CD8-positive, alpha-beta memory T cell (primary cell): ENCODE measurements around the gene TUBD1. TPM values are rescaled to one million over a fixed set of nuclear protein-coding genes. Genes with fewer than 3 reads are reported as not detected.
"Not testable (repeated sequence)": the region's sequence is repeated elsewhere in the genome, so short reads cannot be mapped to it uniquely, and the experiment has no call there.

Experiments used
- CTCF ChIA-PET: fragments of 350-600 bp; sonication (Branson Sonifier 250); formaldehyde crosslinking; loops from one replicate; lab custom pipeline; 2021; ENCODE audit warnings: antibody characterized with exemption; lab: Charles Lee
- POLR2A ChIA-PET: fragments of 350-600 bp; sonication (Branson Sonifier 250); formaldehyde crosslinking; loops from one replicate; lab custom pipeline; 2021; ENCODE audit warnings: antibody characterized with exemption; lab: Charles Lee
- DNase-seq, 5 donors: peaks; one replicate each; pipeline versions ENCODE4 v3.0.0 to v3.0.0-alpha.2; 2020 to 2022; ENCODE audit warnings: mixed read lengths in 1 of 5
- H3K27ac ChIP-seq: one replicate; pipeline ENCODE4 v1.7.0; 2013; ENCODE audit warnings: low read depth, mild to moderate bottlenecking, low read length, moderate library complexity
- H3K27me3 ChIP-seq: 2 replicates; pipeline ENCODE4 v1.7.0; 2013; ENCODE audit warnings: low read length, mild to moderate bottlenecking; ENCODE audit not compliant: insufficient read depth, poor library complexity, severe bottlenecking
- H3K36me3 ChIP-seq: 2 replicates; pipeline ENCODE4 v1.7.0; 2013; ENCODE audit warnings: mild to moderate bottlenecking, low read length, moderate library complexity; ENCODE audit not compliant: insufficient read depth
- H3K4me1 ChIP-seq: 2 replicates; pipeline ENCODE4 v1.7.0; 2013; ENCODE audit warnings: mild to moderate bottlenecking, low read length, moderate library complexity; ENCODE audit not compliant: insufficient read depth
- H3K4me3 ChIP-seq: 2 replicates; pipeline ENCODE4 v1.7.0; 2013; ENCODE audit warnings: mild to moderate bottlenecking, low read length
- H3K9me3 ChIP-seq: 2 replicates; pipeline ENCODE4 v1.7.0; 2013; ENCODE audit warnings: mild to moderate bottlenecking, low read length
- H3K27ac Mint-ChIP-seq, 8 donors: one replicate each; pipeline ENCODE4 v1.8.0; 2020 to 2021; ENCODE audit warnings: mixed read lengths in 8 of 8, mild to moderate bottlenecking in 6 of 8, inconsistent platforms in 3 of 8, moderate library complexity in 3 of 8
- H3K27me3 Mint-ChIP-seq, 2 donors: one replicate each; pipeline ENCODE4 v1.8.0; 2020 to 2021; ENCODE audit warnings: mixed read lengths in 2 of 2, mild to moderate bottlenecking in 1 of 2, moderate library complexity in 1 of 2
- H3K36me3 Mint-ChIP-seq, 3 donors: one replicate each; pipeline ENCODE4 v1.8.0; 2020 to 2021; ENCODE audit warnings: mixed read lengths in 3 of 3, inconsistent platforms in 1 of 3, mild to moderate bottlenecking in 1 of 3
- H3K4me1 Mint-ChIP-seq, 3 donors: one replicate each; pipeline ENCODE4 v1.8.0; 2020 to 2021; ENCODE audit warnings: mixed read lengths in 3 of 3, inconsistent platforms in 1 of 3, mild to moderate bottlenecking in 1 of 3
- H3K4me3 Mint-ChIP-seq, 7 donors: one replicate each; pipeline ENCODE4 v1.8.0; 2020 to 2021; ENCODE audit warnings: mixed read lengths in 7 of 7, mild to moderate bottlenecking in 6 of 7, moderate library complexity in 4 of 7, inconsistent platforms in 2 of 7
- H3K9me3 Mint-ChIP-seq, 5 donors: one replicate each; pipeline ENCODE4 v1.8.0; 2020 to 2022; ENCODE audit warnings: mixed read lengths in 5 of 5, mild to moderate bottlenecking in 3 of 5, moderate library complexity in 2 of 5, inconsistent platforms in 1 of 5
- polyA plus RNA-seq: library from polyadenylated mRNA; unstranded; fragments of 300-500 nt; fragmentation: Illumina TruSeq; gene quantifications from one replicate; pipeline ENCODE4 v1.2.3, GENCODE V29; 2021
- total RNA-seq, 2 experiments: library from RNA; stranded (reverse); gene quantifications; one replicate each; pipeline ENCODE4 v1.2.3, GENCODE V29; 2021

TUBD1 gene
- total and polyA plus RNA-seq, 3 experiments from 2014 or later: 9.5 to 17.3 (median 11.9) TPM

DNA sequence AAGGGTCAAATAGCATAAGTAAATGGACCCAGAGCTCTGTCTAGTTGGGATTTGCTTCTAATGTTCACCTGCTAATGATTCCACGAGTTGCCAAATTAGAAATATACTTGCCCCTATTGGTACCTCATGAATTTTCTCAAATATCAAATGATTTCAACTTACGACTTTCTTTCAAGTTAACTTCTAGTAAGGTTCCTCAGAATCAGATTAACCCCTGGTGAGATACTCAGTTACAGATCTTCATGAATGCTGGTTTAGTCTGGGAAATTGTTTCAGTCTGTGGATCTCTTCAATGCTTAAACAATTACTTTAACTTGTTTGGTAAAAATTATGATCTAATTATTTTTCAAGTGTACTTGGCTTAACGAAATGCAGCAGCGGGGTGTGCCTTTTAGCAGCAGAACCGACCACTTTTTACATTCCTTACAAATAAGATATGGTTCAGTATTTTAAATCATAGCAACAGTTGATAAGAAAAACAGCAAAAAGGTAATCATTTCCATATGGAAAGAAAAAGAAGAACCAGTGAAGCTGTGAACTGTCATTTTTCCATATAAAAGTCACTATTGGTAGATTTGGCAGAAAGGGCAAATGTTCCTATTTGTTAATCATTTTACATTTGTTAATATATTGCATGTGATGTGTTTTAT lies 34.5 kb downstream of the TUBD1 start:
- H3K27me3 Mint-ChIP-seq: no peaks in the 10 kb centered on the region

DNA sequence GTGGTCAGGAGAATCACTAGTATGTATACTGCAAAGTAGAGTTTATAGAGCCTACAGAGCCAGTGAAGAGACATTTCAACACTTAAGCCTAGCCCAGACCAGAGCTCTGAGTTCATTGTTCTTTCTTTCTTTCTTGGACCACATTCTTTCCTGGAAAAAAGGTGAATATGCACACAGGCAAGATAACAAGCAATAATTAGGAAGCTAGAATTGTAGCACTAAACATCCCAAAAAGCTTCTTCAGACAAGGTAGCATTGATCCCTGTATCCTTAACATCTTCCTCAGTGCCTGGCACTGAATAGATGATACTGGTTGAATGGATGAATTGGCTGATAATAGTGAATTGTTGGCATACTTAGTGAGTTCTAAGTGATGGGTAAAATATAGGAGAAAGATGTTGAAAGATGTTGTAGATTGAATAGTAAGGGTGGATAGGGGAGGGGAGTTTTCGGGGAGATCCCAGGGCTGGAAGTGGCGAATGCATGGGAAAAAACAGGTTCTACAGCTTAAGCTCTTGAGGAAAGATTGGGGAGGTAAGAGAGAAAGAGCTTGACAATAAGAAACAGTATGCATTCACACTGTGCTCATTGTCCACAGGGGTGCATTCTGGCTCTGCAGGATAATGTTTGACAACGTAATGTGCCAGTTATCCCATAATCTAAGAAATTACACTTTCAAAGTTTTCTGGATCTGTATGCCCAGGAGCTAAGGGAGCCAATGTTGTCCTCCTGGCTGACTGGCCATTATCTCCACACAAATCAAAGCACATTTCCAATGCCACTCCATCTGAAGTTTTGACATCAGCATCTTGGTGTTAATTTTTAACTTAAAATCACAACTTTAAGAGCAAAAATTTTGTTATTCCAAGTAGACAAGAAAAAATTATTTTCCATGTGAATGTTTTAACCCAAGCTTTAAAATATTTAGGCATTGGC lies 35.6 kb downstream of the TUBD1 start:
- peaks cover 7 to 14% (median 12%) of the 10 kb centered on the region in 3 donors for H3K4me1 Mint-ChIP-seq
- Histone ChIP-seq H3K27ac (no peak overlapping the region), H3K9me3 (no peaks in the 10 kb centered on the region), H3K36me3 (no peaks in the 10 kb centered on the region), H3K27me3 (no peaks in the 10 kb centered on the region), H3K4me3 (no peak overlapping the region), H3K4me1 (peaks cover 13% of the 10 kb centered on the region)
- ChIA-PET CTCF (interaction anchor here (1.2 to 1.9 kb wide), 3 partner anchors 10 to 71 kb away, joined by 3 to 10 read pairs (median 4); no protein-coding TSS in a partner anchor), POLR2A (no interaction called here)
- H3K4me3 Mint-ChIP-seq: no peak overlapping the region
- H3K9me3 Mint-ChIP-seq: no peaks in the 10 kb centered on the region
- no peak for DNase-seq
- no peaks in the 10 kb centered on the region for H3K27me3 Mint-ChIP-seq
- peaks cover 0 to 23% (median 2%) of the 10 kb centered on the region in 3 donors for H3K36me3 Mint-ChIP-seq
- H3K27ac Mint-ChIP-seq: peak overlapping the region in 2 of 8 donors; percentile 52 to 56

More for the DNA sequence above, 34.5 kb downstream of the TUBD1 start:
- H3K27me3 ChIP-seq: no peaks in the 10 kb centered on the region
- peaks cover 5% of the 10 kb centered on the region for H3K36me3 ChIP-seq
- no peak overlapping the region for H3K27ac Mint-ChIP-seq
- H3K36me3 Mint-ChIP-seq: peaks cover 0 to 30% (median 2%) of the 10 kb centered on the region in 3 donors
- no peak overlapping the region for H3K4me3 Mint-ChIP-seq
- POLR2A ChIA-PET: interaction anchor here (1.5 kb wide), 1 partner anchor 151 kb away, joined by 3 read pairs; the partner anchor contains the start of genes PTRH2 and VMP1
- no peak overlapping the region for H3K27ac ChIP-seq
- H3K9me3 ChIP-seq: no peaks in the 10 kb centered on the region
- no peak overlapping the region for H3K4me3 ChIP-seq
- H3K9me3 Mint-ChIP-seq: no peaks in the 10 kb centered on the region
- peaks cover 4 to 9% (median 8%) of the 10 kb centered on the region in 3 donors for H3K4me1 Mint-ChIP-seq
- CTCF ChIA-PET: interaction anchor here (0.9 to 1.9 kb wide), 7 partner anchors 11 to 111 kb away, joined by 3 to 10 read pairs (median 4); no protein-coding TSS in a partner anchor
- no peak for DNase-seq
- peaks cover 4% of the 10 kb centered on the region for H3K4me1 ChIP-seq

DNA sequence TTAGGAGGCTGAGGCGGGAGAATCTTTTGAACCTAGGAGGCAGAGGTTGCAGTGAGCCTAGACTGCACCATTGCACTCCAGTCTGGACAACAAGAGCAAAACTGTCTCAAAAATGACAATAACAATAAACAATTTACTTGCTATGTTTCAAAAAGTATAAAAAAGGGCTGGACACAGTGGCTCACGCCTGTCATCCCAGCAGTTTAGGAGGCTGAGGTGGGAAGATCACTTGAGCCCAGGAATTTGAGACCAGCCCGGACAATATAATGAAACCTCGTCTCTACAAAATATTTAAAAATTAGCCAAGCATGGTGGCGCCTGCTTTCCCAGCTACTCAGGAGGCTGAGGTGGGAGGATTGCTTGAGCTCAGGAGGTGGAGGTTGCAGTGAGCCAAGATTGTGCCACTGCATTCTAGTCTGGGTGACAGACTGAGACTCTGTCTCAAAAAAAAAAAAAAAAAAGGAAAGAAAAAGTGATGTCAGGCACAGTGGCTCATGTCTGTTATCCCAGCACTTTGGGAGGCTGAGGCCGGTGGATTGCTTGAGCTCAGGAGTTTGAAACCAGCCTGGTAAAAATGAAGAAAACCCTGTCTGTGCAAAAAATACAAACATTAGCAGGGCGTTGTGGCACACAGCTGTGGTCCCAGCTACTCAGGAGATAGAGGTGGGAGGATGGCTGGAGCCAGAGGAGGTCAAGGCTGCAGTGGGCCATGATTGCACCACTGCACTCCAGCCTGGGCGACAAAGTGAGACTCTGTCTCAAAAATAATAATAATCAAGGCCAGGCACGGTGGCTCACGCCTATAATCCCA lies 38.6 kb downstream of the TUBD1 start:
- not testable (repeated sequence) for H3K4me3 Mint-ChIP-seq

DNA sequence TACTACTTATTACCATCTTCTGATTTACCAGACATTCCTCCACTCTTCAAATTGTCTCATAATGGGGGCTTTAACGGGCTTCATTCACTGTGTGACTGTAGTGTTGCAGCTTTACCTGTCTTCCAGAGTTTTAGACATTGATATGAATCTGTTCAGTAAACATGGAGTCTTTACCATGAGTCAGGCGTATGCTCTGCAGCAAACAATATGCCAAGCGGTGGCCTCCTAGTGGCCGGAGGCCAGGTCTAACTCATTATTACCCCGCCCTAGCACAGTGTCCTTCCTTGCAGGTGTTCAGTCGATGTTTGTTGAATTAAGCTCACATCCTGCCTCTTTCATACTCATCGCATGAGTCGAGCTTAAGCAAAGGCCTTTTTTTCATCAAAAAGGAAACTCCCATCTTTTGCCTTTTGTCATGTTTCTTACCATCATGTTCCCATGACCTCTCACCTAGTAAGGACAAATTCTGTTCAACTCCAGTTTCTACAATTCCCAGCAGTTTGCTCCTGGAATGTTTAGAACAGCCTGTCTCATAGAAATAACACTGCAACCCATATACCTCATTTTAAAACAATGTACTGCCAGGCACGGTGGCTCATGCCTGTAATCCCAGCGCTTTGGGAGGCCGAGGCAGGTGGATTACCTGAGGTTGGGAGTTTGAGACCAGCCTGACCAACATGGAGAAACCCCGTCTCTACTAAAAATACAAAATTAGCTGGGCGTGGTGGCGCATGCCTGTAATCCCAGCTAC lies 39.4 kb downstream of the TUBD1 start:
- H3K27me3 Mint-ChIP-seq: peaks cover 0 to 1% of the 10 kb centered on the region in 2 donors
- no peaks in the 10 kb centered on the region for H3K36me3 ChIP-seq
- peaks cover 0 to 3% (median 0%) of the 10 kb centered on the region in 3 donors for H3K36me3 Mint-ChIP-seq
- H3K27ac Mint-ChIP-seq: peak overlapping the region in 2 of 8 donors; percentile 45 to 55
- peaks cover 15 to 22% (median 19%) of the 10 kb centered on the region in 3 donors for H3K4me1 Mint-ChIP-seq
- H3K9me3 ChIP-seq: no peaks in the 10 kb centered on the region
- H3K4me1 ChIP-seq: peaks cover 27% of the 10 kb centered on the region
- H3K27ac ChIP-seq: no peak overlapping the region
- CTCF ChIA-PET: interaction anchor here (0.6 to 2.1 kb wide), 6 partner anchors 13 to 106 kb away, joined by 3 to 8 read pairs (median 4); no protein-coding TSS in a partner anchor
- no peaks in the 10 kb centered on the region for H3K27me3 ChIP-seq
- H3K4me3 Mint-ChIP-seq: no peak overlapping the region
- H3K4me3 ChIP-seq: no peak overlapping the region
- H3K9me3 Mint-ChIP-seq: no peaks in the 10 kb centered on the region
- DNase-seq: peak in 1 of 5 donors; percentile 58
- POLR2A ChIA-PET: interaction anchor here (1.1 kb wide), 1 partner anchor 40 kb away, joined by 3 read pairs; the partner anchor contains the start of genes RPS6KB1 and TUBD1

More for the DNA sequence above, 38.6 kb downstream of the TUBD1 start:
- not testable (repeated sequence) for H3K36me3 Mint-ChIP-seq, H3K27ac ChIP-seq, H3K36me3 ChIP-seq, H3K4me3 ChIP-seq, H3K27me3 ChIP-seq, H3K9me3 Mint-ChIP-seq, DNase-seq, H3K27me3 Mint-ChIP-seq, H3K9me3 ChIP-seq
- H3K4me1 ChIP-seq: peaks cover 21% of the 10 kb centered on the region
- CTCF ChIA-PET: interaction anchor here (0.6 to 2.1 kb wide), 7 partner anchors 14 to 107 kb away, joined by 3 to 8 read pairs (median 4); no protein-coding TSS in a partner anchor
- H3K4me1 Mint-ChIP-seq: peaks cover 10 to 15% (median 14%) of the 10 kb centered on the region in 3 donors
- POLR2A ChIA-PET: interaction anchor here (1.1 kb wide), 1 partner anchor 39 kb away, joined by 3 read pairs; the partner anchor contains the start of genes RPS6KB1 and TUBD1
- peak overlapping the region in 1 of 8 donors; percentile 41 for H3K27ac Mint-ChIP-seq

DNA sequence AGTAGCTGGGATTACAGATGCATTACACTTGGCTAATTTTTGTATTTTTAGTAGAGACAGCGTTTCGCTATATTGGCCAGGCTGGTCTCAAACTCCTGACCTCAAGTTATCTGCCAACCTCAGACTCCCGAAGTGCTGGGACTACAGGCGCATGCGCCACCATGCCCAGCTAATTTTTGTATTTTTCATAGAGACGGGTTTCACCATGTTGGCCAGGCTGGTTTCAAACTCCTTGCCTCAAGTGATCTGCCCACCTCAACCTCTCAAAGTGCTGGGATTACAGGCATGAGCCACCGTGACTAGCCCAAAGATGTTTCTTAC lies 39.9 kb downstream of the TUBD1 start:
- H3K4me3 Mint-ChIP-seq, POLR2A ChIA-PET, H3K4me3 ChIP-seq, H3K36me3 ChIP-seq, H3K9me3 ChIP-seq, H3K9me3 Mint-ChIP-seq, H3K36me3 Mint-ChIP-seq, H3K27me3 Mint-ChIP-seq, H3K27ac ChIP-seq, H3K27me3 ChIP-seq, DNase-seq: not testable (repeated sequence)
- peaks cover 29% of the 10 kb centered on the region for H3K4me1 ChIP-seq
- Mint-ChIP-seq H3K4me1 (peaks cover 16 to 23% (median 21%) of the 10 kb centered on the region in 3 donors), H3K27ac (peak overlapping the region in 2 of 8 donors; percentile 41 to 43)
- CTCF ChIA-PET: interaction anchor here (2.1 kb wide), 1 partner anchor 99 kb away, joined by 8 read pairs; no protein-coding TSS in a partner anchor

DNA sequence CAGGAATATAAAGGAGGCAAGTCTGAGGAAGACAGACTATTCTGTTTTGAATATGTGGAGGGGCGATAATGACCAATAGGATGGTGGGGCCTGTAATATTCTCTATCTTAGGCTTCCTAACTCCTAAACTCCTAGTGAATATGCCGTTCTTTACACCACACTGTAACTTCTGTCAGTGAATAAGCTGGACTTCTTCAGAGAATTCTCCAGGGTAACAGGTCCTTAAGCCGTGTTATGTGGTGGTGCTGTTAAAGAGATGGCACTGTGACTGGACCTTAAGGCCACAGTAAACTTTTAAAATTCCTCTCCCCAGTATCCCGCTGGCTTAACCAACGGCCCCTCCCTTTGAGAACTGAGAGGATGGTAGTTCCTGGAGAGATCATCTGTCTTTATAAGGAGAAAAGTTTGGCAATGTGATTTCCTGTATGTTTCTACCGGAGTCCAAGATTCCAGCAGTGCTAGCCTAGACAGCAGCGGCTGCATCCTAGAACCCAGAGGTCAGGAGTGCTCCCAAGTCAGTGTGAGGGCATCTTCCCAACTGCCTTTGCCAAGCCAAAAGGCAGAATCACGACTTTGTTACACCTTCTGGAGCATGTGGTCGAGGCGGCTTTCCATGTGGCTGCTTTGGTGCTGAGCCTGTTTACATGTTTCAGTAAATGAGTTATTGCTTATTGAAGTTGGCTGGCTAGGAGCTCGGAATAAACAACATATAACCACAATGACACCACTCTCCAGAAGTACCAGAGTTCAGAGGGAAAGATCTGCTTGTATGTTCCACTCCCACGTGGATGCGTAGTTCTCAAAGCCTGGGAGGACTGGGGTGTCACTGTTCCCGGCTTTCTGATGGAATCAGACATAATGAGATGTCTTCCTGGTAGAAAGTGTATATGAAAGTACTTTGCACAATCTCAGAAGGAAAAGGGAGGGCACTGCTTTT lies 41.0 kb downstream of the TUBD1 start:
- Mint-ChIP-seq H3K4me3 (peak overlapping the region in 1 of 7 donors; percentile 44), H3K4me1 (peaks cover 20 to 31% (median 29%) of the 10 kb centered on the region in 3 donors), H3K9me3 (no peaks in the 10 kb centered on the region), H3K27ac (peak overlapping the region in 2 of 8 donors; percentile 31 to 75), H3K27me3 (peaks cover 0 to 1% of the 10 kb centered on the region in 2 donors), H3K36me3 (no peaks in the 10 kb centered on the region)
- Histone ChIP-seq H3K4me3 (no peak overlapping the region), H3K9me3 (no peaks in the 10 kb centered on the region), H3K27ac (no peak overlapping the region), H3K36me3 (no peaks in the 10 kb centered on the region), H3K4me1 (peaks cover 38% of the 10 kb centered on the region), H3K27me3 (no peaks in the 10 kb centered on the region)
- no peak for DNase-seq
- ChIA-PET POLR2A (no interaction called here), CTCF (interaction anchor here (1.1 kb wide), 1 partner anchor 98 kb away, joined by 3 read pairs; no protein-coding TSS in a partner anchor)
